GM19099 (cell line): Measurements from ENCODE around the gene CENPC.

ENCODE experiments used
- POLR2A ChIP-seq: IDR thresholded peaks from 3 replicates; pipeline ENCODE4 v1.6.1; 2011; ENCODE audit warnings: low read depth; ENCODE audit not compliant: insufficient read length; ENCODE audit errors: extremely low read depth

CENPC gene

GRCh38 chr4:67545199-67546003 lies at the start of gene CENPC:
Gene CENPC (minus strand): TSS chr4:67545503. CDS start chr4:67545355, 148 bp downstream.
- peak; percentile 96 for TF ChIP-seq POLR2A

GRCh38 chr4:67593741-67594175 lies 48.5 kb upstream of the CENPC start:
- no peak for TF ChIP-seq POLR2A

DNA sequence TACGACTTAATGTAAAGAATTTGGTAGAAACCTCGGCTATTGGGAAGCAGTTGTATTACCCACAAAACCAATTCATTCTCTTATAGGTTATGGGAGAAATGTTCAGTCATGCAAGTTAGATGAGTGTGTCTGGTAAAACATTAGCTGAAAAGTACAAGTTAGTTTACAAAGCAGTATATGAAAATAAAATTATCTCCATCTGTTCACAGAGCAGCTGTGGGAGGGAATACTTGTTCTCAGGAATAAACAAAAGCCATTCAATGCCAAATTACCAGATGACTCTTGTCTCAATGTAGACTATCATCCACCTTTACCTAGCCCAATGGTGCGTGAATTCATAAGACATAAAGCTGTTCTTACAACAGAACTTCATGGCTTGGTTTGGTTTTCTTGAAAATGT lies 41.9 kb upstream of the CENPC start:
- TF ChIP-seq POLR2A, result no peak

- no peak for TF ChIP-seq POLR2A
Measured at GRCh38 chr4:67584496-67584895, 39.2 kb upstream of the CENPC start.

DNA sequence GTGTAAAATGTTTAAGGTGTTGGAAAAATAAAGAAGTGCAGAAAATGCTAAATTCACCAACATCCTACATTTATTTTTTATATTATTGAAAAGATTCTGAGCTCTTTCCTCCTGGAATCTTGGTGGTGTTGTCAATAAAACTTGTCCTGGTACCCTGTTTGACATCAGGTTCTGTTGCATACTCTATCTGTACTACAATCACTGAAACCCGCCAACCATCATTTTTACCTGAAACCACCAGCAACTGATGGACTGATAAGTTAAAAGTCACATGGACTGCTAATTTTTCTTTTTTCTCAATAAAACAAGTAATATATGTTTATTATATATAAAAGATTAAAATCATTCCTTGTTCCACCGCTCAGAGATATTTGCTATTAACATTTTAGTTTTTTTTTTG lies 36.6 kb upstream of the CENPC start:
- no peak for TF ChIP-seq POLR2A

- TF ChIP-seq POLR2A, result no peak
Measured at GRCh38 chr4:67581208-67581857, 36.0 kb upstream of the CENPC start.

- no peak for TF ChIP-seq POLR2A
Measured at GRCh38 chr4:67580577-67580976, 35.3 kb upstream of the CENPC start.

GRCh38 chr4:67576538-67576937 lies 31.2 kb upstream of the CENPC start:
- no peak for TF ChIP-seq POLR2A

DNA sequence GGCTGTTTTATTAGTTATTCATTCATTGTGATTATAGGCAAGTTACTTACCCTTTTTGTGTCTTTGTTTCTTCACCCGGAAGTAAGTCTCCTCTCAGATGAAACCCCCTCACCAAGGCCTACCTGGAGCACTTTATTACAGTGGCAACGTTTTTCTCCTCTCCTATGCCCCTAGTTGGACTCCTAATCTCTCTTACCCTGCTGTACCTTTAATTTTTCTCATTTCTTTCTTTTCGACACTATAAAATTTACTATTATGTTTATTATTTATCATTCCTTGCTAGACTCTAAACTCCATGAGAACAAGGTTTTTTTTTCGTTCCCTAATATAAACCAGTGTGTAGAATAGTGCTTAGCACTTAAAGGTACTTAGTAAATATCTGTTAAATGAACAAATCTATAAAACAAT lies 30.8 kb upstream of the CENPC start:
- TF ChIP-seq POLR2A, result no peak

GRCh38 chr4:67575232-67576058 lies 30.1 kb upstream of the CENPC start:
- TF ChIP-seq POLR2A, result no peak

- no peak for TF ChIP-seq POLR2A
Measured at GRCh38 chr4:67573193-67573592, 27.9 kb upstream of the CENPC start.

DNA sequence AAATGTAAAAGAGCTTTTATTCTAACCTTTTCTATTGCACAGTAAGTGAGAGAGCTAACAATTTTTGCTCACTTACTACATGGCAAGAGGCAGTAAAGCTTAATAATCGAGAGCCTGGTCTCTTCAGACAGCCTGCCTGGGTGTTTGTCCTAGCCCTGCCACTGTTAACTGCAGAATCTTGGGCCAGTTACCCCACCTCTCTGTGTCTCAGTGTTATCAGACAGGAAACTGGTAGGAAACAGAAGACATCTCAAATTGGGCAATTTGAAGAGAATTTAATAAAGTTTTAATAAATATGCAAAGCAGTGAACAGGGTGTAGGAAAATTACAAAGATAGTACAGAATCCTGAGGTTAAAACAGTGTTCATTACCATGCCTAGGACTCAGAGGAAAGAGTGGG lies 26.7 kb upstream of the CENPC start:
- TF ChIP-seq POLR2A, result no peak

GRCh38 chr4:67570537-67570936 lies 25.2 kb upstream of the CENPC start:
- TF ChIP-seq POLR2A, result no peak

- TF ChIP-seq POLR2A, result no peak
Measured at GRCh38 chr4:67568820-67569219, 23.5 kb upstream of the CENPC start.

- TF ChIP-seq POLR2A, result no peak
Measured at GRCh38 chr4:67566335-67566734, 21.0 kb upstream of the CENPC start.
